Measurements from ENCODE around the gene GTF3C1. TPM values are rescaled to one million over a fixed set of nuclear protein-coding genes. Genes with fewer than 3 reads are reported as not detected.
"Not testable (repeated sequence)": the region's sequence is repeated elsewhere in the genome, so short reads cannot be mapped to it uniquely, and the experiment has no call there.

The GTF3C1 gene
- total and polyA plus RNA-seq, 4 donors = 15.3 to 28.0 (median 22.2) TPM

DNA sequence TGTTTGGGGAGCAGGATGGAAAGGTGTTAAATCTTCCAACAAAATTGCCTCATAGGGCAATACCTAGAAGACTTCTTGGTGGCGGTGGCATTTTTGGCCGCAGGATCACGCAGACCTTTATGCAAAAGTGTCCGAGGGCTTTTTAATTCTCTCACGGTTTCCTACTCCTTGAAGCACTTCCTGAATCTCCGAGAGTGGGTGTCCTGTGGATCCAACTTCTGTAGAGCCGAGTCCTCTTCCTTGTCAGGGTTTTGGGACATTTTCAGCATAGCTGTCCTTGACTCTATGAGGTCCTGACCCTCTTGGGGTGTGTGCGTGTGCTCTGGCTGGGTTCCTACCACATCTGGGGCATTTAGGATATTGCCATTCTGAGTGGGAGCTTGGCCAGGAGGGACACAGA, 116.1 kb downstream of the GTF3C1 start:
- no peak overlapping the region for H3K9ac ChIP-seq (ENCODE audit: low read depth in 1 of 2, low read length in 2 of 2)

DNA sequence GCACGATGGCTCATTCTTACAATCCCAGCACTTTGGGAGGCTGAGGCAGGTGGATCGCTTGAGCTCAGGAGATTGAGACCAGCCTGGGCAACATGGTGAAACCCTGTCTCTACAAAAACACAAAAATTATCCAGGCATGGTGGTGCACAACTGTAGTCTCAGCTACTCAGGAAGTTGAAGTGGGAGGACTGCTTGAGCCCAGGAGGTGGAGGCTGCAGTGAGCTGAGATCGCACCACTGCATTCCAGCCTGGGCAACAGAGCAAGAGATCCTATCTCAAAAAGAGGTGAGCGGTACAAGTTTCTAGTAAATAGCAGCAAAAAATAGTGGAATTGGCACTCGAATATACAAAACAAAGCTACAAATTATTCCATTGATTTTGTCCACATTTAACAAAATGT, 116.5 kb downstream of the GTF3C1 start:
- 79% methylated on average over 5 of the region's 5 CpGs for WGBS
- H3K4me3 ChIP-seq (ENCODE audit: low read depth in 1 of 3, low read length in 3 of 3); H3K9ac ChIP-seq (ENCODE audit: low read depth in 1 of 2, low read length in 2 of 2); DNase-seq (ENCODE audit: low spot score); H3K9me3 ChIP-seq (ENCODE audit: control insufficient read depth in 4 of 4, low read length in 3 of 4); H3K4me1 ChIP-seq (ENCODE audit: control insufficient read depth in 4 of 4, insufficient read depth in 4 of 4, low read length in 3 of 4); H3K27ac ChIP-seq (ENCODE audit: low read depth in 1 of 2, low read length in 2 of 2); H3K36me3 ChIP-seq (ENCODE audit: control insufficient read depth in 4 of 4, insufficient read depth in 3 of 4, low read depth in 1 of 4, low read length in 3 of 4); H3K27me3 ChIP-seq (ENCODE audit: control insufficient read depth in 4 of 4, insufficient read depth in 4 of 4, low read length in 3 of 4): not testable (repeated sequence)

More for the DNA sequence above, 116.1 kb downstream of the GTF3C1 start:
- no peaks in the 10 kb centered on the region for H3K27me3 ChIP-seq (ENCODE audit: control insufficient read depth in 4 of 4, insufficient read depth in 4 of 4, low read length in 3 of 4)
- H3K27ac ChIP-seq (ENCODE audit: low read depth in 1 of 2, low read length in 2 of 2) = no peak overlapping the region
- 74% methylated on average over 8 of the region's 8 CpGs for WGBS
- no peaks in the 10 kb centered on the region for H3K9me3 ChIP-seq (ENCODE audit: control insufficient read depth in 4 of 4, low read length in 3 of 4)
- peak; percentile 9 for DNase-seq (ENCODE audit: low spot score)
- H3K36me3 ChIP-seq (ENCODE audit: control insufficient read depth in 4 of 4, insufficient read depth in 3 of 4, low read depth in 1 of 4, low read length in 3 of 4) = no peaks in the 10 kb centered on the region
- H3K4me3 ChIP-seq (ENCODE audit: low read depth in 1 of 3, low read length in 3 of 3) = no peak overlapping the region
- no peaks in the 10 kb centered on the region for H3K4me1 ChIP-seq (ENCODE audit: control insufficient read depth in 4 of 4, insufficient read depth in 4 of 4, low read length in 3 of 4)
- TF ChIP-seq TAF1 (conservative IDR thresholded peaks at IDR 0.05) (no peak), HNF4A (conservative IDR thresholded peaks at IDR 0.05) (no peak), FOXA2 (IDR thresholded peaks at IDR 0.05) (no peak), RAD21 (IDR thresholded peaks at IDR 0.05) (no peak), HNF4G (IDR thresholded peaks at IDR 0.05) (no peak)
- TF ChIP-seq, protein P1, sequence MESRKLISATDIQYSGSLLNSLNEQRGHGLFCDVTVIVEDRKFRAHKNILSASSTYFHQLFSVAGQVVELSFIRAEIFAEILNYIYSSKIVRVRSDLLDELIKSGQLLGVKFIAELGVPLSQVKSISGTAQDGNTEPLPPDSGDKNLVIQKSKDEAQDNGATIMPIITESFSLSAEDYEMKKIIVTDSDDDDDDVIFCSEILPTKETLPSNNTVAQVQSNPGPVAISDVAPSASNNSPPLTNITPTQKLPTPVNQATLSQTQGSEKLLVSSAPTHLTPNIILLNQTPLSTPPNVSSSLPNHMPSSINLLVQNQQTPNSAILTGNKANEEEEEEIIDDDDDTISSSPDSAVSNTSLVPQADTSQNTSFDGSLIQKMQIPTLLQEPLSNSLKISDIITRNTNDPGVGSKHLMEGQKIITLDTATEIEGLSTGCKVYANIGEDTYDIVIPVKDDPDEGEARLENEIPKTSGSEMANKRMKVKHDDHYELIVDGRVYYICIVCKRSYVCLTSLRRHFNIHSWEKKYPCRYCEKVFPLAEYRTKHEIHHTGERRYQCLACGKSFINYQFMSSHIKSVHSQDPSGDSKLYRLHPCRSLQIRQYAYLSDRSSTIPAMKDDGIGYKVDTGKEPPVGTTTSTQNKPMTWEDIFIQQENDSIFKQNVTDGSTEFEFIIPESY (IDR thresholded peaks at IDR 0.05) = no peak
- TF ChIP-seq, protein P2, sequence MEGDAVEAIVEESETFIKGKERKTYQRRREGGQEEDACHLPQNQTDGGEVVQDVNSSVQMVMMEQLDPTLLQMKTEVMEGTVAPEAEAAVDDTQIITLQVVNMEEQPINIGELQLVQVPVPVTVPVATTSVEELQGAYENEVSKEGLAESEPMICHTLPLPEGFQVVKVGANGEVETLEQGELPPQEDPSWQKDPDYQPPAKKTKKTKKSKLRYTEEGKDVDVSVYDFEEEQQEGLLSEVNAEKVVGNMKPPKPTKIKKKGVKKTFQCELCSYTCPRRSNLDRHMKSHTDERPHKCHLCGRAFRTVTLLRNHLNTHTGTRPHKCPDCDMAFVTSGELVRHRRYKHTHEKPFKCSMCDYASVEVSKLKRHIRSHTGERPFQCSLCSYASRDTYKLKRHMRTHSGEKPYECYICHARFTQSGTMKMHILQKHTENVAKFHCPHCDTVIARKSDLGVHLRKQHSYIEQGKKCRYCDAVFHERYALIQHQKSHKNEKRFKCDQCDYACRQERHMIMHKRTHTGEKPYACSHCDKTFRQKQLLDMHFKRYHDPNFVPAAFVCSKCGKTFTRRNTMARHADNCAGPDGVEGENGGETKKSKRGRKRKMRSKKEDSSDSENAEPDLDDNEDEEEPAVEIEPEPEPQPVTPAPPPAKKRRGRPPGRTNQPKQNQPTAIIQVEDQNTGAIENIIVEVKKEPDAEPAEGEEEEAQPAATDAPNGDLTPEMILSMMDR (IDR thresholded peaks at IDR 0.05; ENCODE audit: low read depth, low read length, missing input control) = no peak
- TF ChIP-seq, protein P3, sequence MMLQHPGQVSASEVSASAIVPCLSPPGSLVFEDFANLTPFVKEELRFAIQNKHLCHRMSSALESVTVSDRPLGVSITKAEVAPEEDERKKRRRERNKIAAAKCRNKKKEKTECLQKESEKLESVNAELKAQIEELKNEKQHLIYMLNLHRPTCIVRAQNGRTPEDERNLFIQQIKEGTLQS (IDR thresholded peaks at IDR 0.05) = no peak

DNA sequence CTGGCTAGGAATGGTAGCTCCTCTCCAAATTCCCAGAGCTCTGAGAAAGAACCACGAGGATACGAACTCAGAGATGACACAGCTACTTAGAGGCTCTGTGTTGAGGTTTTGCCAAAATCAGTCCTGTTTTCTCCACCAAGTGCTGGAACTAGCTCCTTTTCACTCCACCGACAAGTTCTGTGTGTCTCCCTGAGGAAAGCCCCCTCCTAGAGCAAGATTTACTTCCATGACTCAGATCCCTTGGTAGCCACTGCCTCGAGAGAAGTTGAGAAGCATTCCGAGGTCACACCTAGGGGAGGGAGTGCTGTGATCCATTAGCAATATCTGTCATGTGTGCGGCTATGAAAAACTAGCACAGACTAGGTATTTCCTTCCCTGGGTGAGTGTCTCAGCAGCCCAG, 117.2 kb downstream of the GTF3C1 start:
- Histone ChIP-seq H3K36me3 (ENCODE audit: control insufficient read depth in 4 of 4, insufficient read depth in 3 of 4, low read depth in 1 of 4, low read length in 3 of 4) (no peaks in the 10 kb centered on the region), H3K9me3 (ENCODE audit: control insufficient read depth in 4 of 4, low read length in 3 of 4) (no peaks in the 10 kb centered on the region), H3K27ac (ENCODE audit: low read depth in 1 of 2, low read length in 2 of 2) (no peak overlapping the region), H3K4me3 (ENCODE audit: low read depth in 1 of 3, low read length in 3 of 3) (no peak overlapping the region), H3K4me1 (ENCODE audit: control insufficient read depth in 4 of 4, insufficient read depth in 4 of 4, low read length in 3 of 4) (no peaks in the 10 kb centered on the region), H3K9ac (ENCODE audit: low read depth in 1 of 2, low read length in 2 of 2) (no peak overlapping the region), H3K27me3 (ENCODE audit: control insufficient read depth in 4 of 4, insufficient read depth in 4 of 4, low read length in 3 of 4) (no peaks in the 10 kb centered on the region)
- peak; percentile 20 for DNase-seq (ENCODE audit: low spot score)
- 54% methylated on average over 6 of the region's 6 CpGs for WGBS
- TF ChIP-seq RXRA (IDR thresholded peaks at IDR 0.05) = no peak
- no peak for TF ChIP-seq NR2F2 (IDR thresholded peaks at IDR 0.05)

Data from liver (tissue), 9 donors.